H1 (cell line): ENCODE results near the gene CASP9. TPM values are rescaled to one million over a fixed set of nuclear protein-coding genes. Genes with fewer than 3 reads are reported as not detected.

Experiments
- CTCF ChIA-PET: fragments of 300-600 bp; sonication (Branson Sonifier 250); formaldehyde crosslinking; loops from one replicate; lab custom pipeline; 2021; ENCODE audit not compliant: partially characterized antibody; lab: Charles Lee
- POLR2A ChIA-PET: fragments of 300-600 bp; sonication (Branson Sonifier 250); formaldehyde crosslinking; loops from one replicate; lab custom pipeline; 2021; ENCODE audit warnings: inconsistent platforms; ENCODE audit not compliant: partially characterized antibody; lab: Charles Lee
- DNase-seq, 2 experiments: peaks; one replicate each; pipeline versions ENCODE4 v3.0.0 to v3.0.0-alpha.2; 2010 to 2022; ENCODE audit warnings: low spot score in 2 of 2, low read depth in 1 of 2, mixed read lengths in 1 of 2
- FAIRE-seq: peaks from 2 replicates; lab custom pipeline; 2011; peaks lifted over from hg19 to GRCh38; lab: Jason Lieb, UNC
- H2AFZ ChIP-seq: 2 replicates; pipeline ENCODE4 v1.8.1; 2012; ENCODE audit warnings: low read length, inconsistent platforms
- H2AK5ac ChIP-seq: 2 replicates; pipeline ENCODE4 v1.6.1; 2013; ENCODE audit warnings: low read depth, low read length
- H2BK120ac ChIP-seq: replicated peaks from 2 replicates; pipeline ENCODE3; 2013; ENCODE audit warnings: low read depth, low read length, inconsistent platforms
- H2BK12ac ChIP-seq: 2 replicates; pipeline ENCODE4 v1.6.1; 2013; ENCODE audit warnings: low read depth, low read length
- H2BK15ac ChIP-seq: 2 replicates; pipeline ENCODE4 v1.6.1; 2013; ENCODE audit warnings: low read length
- H2BK20ac ChIP-seq: 2 replicates; pipeline ENCODE4 v1.6.1; 2013; ENCODE audit warnings: low read length
- H2BK5ac ChIP-seq: 2 replicates; pipeline ENCODE4 v1.6.1; 2013; ENCODE audit warnings: low read depth, low read length
- H3K14ac ChIP-seq: 2 replicates; pipeline ENCODE4 v1.6.1; 2013; ENCODE audit warnings: inconsistent platforms; ENCODE audit not compliant: insufficient read length
- H3K18ac ChIP-seq: 2 replicates; pipeline ENCODE4 v1.6.1; 2013; ENCODE audit warnings: low read length; ENCODE audit errors: extremely low read depth
- H3K23ac ChIP-seq: 2 replicates; pipeline ENCODE4 v1.6.1; 2013; ENCODE audit warnings: inconsistent platforms; ENCODE audit not compliant: insufficient read length
- H3K23me2 ChIP-seq: 2 replicates; pipeline ENCODE4 v1.6.1; 2013; ENCODE audit warnings: low read depth, low read length
- H3K27ac ChIP-seq: 2 replicates; pipeline ENCODE4 v1.6.1; 2011; ENCODE audit warnings: low read depth, low read length, inconsistent platforms
- H3K27me3 ChIP-seq, 4 experiments: replicated peaks in 1 of 4; 1 replicate in 1 of 4; 2 replicates in 3 of 4; pipeline versions ENCODE4 v1.6.1 to v1.8.1; 2011 to 2013; ENCODE audit warnings: low read length in 3 of 4, mild to moderate bottlenecking in 3 of 4, inconsistent platforms in 2 of 4, mixed read lengths in 2 of 4, moderate library complexity in 1 of 4; ENCODE audit not compliant: control insufficient read depth in 3 of 4, insufficient read depth in 3 of 4; ENCODE audit errors: extremely low read depth in 1 of 4
- H3K36me3 ChIP-seq, 4 experiments: 2 replicates each; pipeline versions ENCODE4 v1.6.1 to v1.8.1; 2011 to 2013; ENCODE audit warnings: mild to moderate bottlenecking in 4 of 4, low read length in 3 of 4, moderate library complexity in 2 of 4, control low read depth in 1 of 4, inconsistent platforms in 1 of 4; ENCODE audit not compliant: insufficient read depth in 4 of 4, control insufficient read depth in 2 of 4
- H3K4ac ChIP-seq: replicated peaks from 2 replicates; pipeline ENCODE3; 2013; ENCODE audit warnings: low read length, low read depth, mixed read lengths, inconsistent platforms; ENCODE audit not compliant: insufficient read length
- H3K4me1 ChIP-seq, 4 experiments: replicated peaks in 1 of 4; 1 replicate in 1 of 4; 2 replicates in 3 of 4; pipeline versions ENCODE4 v1.6.1 to v1.8.1; 2011 to 2013; ENCODE audit warnings: low read length in 3 of 4, inconsistent platforms in 2 of 4, mixed read lengths in 1 of 4; ENCODE audit not compliant: insufficient read depth in 4 of 4, control insufficient read depth in 3 of 4
- H3K4me2 ChIP-seq, 2 experiments: 2 replicates each; pipeline versions ENCODE4 v1.6.1 to v1.8.1; 2011 to 2013; ENCODE audit warnings: low read depth in 2 of 2, low read length in 2 of 2, control low read depth in 1 of 2, inconsistent platforms in 1 of 2, mild to moderate bottlenecking in 1 of 2; ENCODE audit not compliant: insufficient read depth in 1 of 2
- H3K4me3 ChIP-seq, 4 experiments: fragments of 200-600, 300-600 bp in 1 of 4; sonication (generic), shearing (Covaris generic), sonication (Bioruptor Twin) in 1 of 4; 2 replicates each; pipeline versions ENCODE4 v1.5.1 to v1.8.1; 2011 to 2016; ENCODE audit warnings: low read length in 4 of 4, low read depth in 3 of 4, control low read depth in 2 of 4, inconsistent platforms in 2 of 4, mild to moderate bottlenecking in 2 of 4, mixed read lengths in 1 of 4, moderate library complexity in 1 of 4; ENCODE audit not compliant: insufficient read depth in 2 of 4; ENCODE audit errors: extremely low read depth in 1 of 4
- H3K56ac ChIP-seq: replicated peaks from 2 replicates; pipeline ENCODE3; 2013; ENCODE audit warnings: low read depth, mild to moderate bottlenecking, mixed read lengths, low read length, inconsistent platforms; ENCODE audit not compliant: insufficient read length
- H3K79me1 ChIP-seq: 2 replicates; pipeline ENCODE4 v1.6.1; 2013; ENCODE audit warnings: low read depth, low read length, control low read depth
- H3K79me2 ChIP-seq, 2 experiments: 2 replicates each; pipeline versions ENCODE4 v1.6.1 to v1.8.1; 2012 to 2013; ENCODE audit warnings: low read length in 2 of 2, mild to moderate bottlenecking in 2 of 2, inconsistent platforms in 1 of 2; ENCODE audit not compliant: insufficient read depth in 2 of 2, control insufficient read depth in 1 of 2
- H3K9ac ChIP-seq, 4 experiments: replicated peaks in 1 of 4; 1 replicate in 1 of 4; 2 replicates in 3 of 4; pipeline versions ENCODE4 v1.6.1 to v1.8.1; 2011 to 2013; ENCODE audit warnings: low read depth in 3 of 4, low read length in 3 of 4, control low read depth in 2 of 4, mild to moderate bottlenecking in 2 of 4, moderate library complexity in 2 of 4, inconsistent platforms in 1 of 4; ENCODE audit errors: extremely low read depth in 1 of 4
- H3K9me3 ChIP-seq, 2 experiments: 2 replicates each; pipeline versions ENCODE4 v1.6.1 to v1.8.1; 2012 to 2013; ENCODE audit warnings: mild to moderate bottlenecking in 2 of 2, moderate library complexity in 2 of 2, control low read depth in 1 of 2, inconsistent platforms in 1 of 2, low read depth in 1 of 2, low read length in 1 of 2, mixed read lengths in 1 of 2; ENCODE audit not compliant: insufficient read depth in 2 of 2
- H4K20me1 ChIP-seq, 2 experiments: replicated peaks in 1 of 2; 2 replicates each; pipeline versions ENCODE3 to v1.8.1; 2011 to 2013; ENCODE audit warnings: inconsistent platforms in 2 of 2, low read length in 2 of 2, mild to moderate bottlenecking in 1 of 2; ENCODE audit not compliant: insufficient read depth in 2 of 2, control insufficient read depth in 1 of 2
- H4K5ac ChIP-seq: 2 replicates; pipeline ENCODE4 v1.6.1; 2013; ENCODE audit warnings: low read length, low read depth, mixed read lengths, inconsistent platforms; ENCODE audit not compliant: insufficient read length
- H4K8ac ChIP-seq: 2 replicates; pipeline ENCODE4 v1.8.0; 2013; ENCODE audit warnings: mild to moderate bottlenecking, moderate library complexity, low read length, inconsistent platforms; ENCODE audit not compliant: insufficient read depth; ENCODE audit errors: extremely low read depth
- H4K91ac ChIP-seq: replicated peaks from 2 replicates; pipeline ENCODE3; 2013; ENCODE audit warnings: low read length, mixed read lengths, inconsistent platforms; ENCODE audit not compliant: insufficient read length
- SAP30 ChIP-seq: fragments of 300-600 bp; sonication (generic); IDR thresholded peaks from 2 replicates; pipeline ENCODE4 v1.7.1; 2012; ENCODE audit warnings: low read length, moderate library complexity, mild to moderate bottlenecking, inconsistent platforms; ENCODE audit not compliant: insufficient read depth, insufficient replicate concordance
- WGBS, 2 experiments: shearing (Covaris generic) in 1 of 2; methylation state at CpG; one replicate each; pipeline versions ENCODE4 v1.1.6 to v1.1.7; 2013 to 2015; ENCODE audit warnings: low lambda C conversion rate in 2 of 2, mixed read lengths in 2 of 2, inconsistent platforms in 1 of 2, low coverage in 1 of 2, missing lambda C conversion rate in 1 of 2; ENCODE audit not compliant: insufficient replicate concordance in 2 of 2, insufficient coverage in 1 of 2, insufficient read length in 1 of 2; ENCODE audit errors: extremely low coverage in 1 of 2, missing lambda C conversion rate in 1 of 2; 5-methylcytosine and 5-hydroxymethylcytosine counted together
- polyA plus RNA-seq, 7 experiments: library from polyadenylated mRNA; depleted of rRNA in 3 of 7; stranded (reverse) in 5 of 7; unstranded in 2 of 7; fragments of >200 nt in 5 of 7; fragments of 200-250 nt in 2 of 7; gene quantifications; 1 replicate in 5 of 7; 2 replicates in 1 of 7; 4 replicates in 1 of 7; pipeline versions ENCODE4 v1.2.1 to v1.2.3, GENCODE V29; 2011 to 2013; ENCODE audit warnings: missing spikeins in 2 of 7, mixed read lengths in 2 of 7
- total RNA-seq: library from RNA; stranded (reverse); fragmentation: NEBNext Ultra II Directional; extraction: Animal tissue kit (Norgen Biotek cat#: 25700); gene quantifications from 2 replicates; pipeline ENCODE4 v1.2.1, GENCODE V29; 2021

Gene CASP9
- total and polyA plus RNA-seq, 2 of the 8 experiments (the other 6 are each of a cell fraction or from before 2014, with no cell fraction given) = 14.8 to 36.3 TPM

DNA sequence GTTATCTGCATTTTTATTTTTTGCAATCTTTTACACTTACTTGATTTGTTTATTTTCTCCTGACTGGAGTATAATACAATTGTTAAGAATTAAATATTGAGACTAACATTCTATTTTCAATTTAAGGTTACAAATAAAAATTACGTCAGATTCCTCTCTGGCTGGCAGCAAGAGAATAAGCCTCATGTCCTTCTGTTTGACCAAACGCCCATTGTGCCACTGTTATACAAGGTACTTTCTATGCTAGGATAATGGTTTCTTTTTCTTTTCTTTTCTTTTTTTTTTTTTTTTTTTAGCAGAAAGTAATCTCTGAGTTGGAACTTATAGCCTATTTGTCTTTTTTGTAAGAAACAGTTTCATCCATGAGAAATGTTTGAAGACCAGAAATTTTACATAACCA is 22.6 kb upstream of the CASP9 start:
- H2BK120ac ChIP-seq = no peak overlapping the region
- H3K79me2 ChIP-seq = no peaks in the 10 kb centered on the region
- H3K27me3 ChIP-seq = no peaks in the 10 kb centered on the region
- no peak overlapping the region for H2AK5ac ChIP-seq
- H2BK20ac ChIP-seq = no peak overlapping the region
- CTCF ChIA-PET = interaction anchor here (0.8 kb wide), 1 partner anchor 20 kb away, joined by 3 read pairs; the partner anchor contains the start of gene DNAJC16
- H2AFZ ChIP-seq = no peak overlapping the region
- no peaks in the 10 kb centered on the region for H3K4me1 ChIP-seq
- H3K4me2 ChIP-seq = no peak overlapping the region
- H3K56ac ChIP-seq = no peak overlapping the region
- WGBS, 2 experiments = 93% methylated on average over 2 of the region's 2 CpGs; no CpG with 5 or more reads in 1 of the 2 experiments
- no peak overlapping the region for H3K14ac ChIP-seq
- H3K23ac ChIP-seq = no peak overlapping the region
- H4K8ac ChIP-seq = no peak overlapping the region
- H3K9ac ChIP-seq = no peak overlapping the region
- H3K4me3 ChIP-seq = no peak overlapping the region
- no peaks in the 10 kb centered on the region for H3K23me2 ChIP-seq
- no peak overlapping the region for H4K5ac ChIP-seq
- FAIRE-seq (no peak), DNase-seq (no peak)
- TF ChIP-seq SAP30 = no peak
- peaks cover 0 to 2% of the 10 kb centered on the region in 2 experiments for H4K20me1 ChIP-seq
- no peak overlapping the region for H3K18ac ChIP-seq
- POLR2A ChIA-PET = no interaction called here
- H3K79me1 ChIP-seq = no peaks in the 10 kb centered on the region
- H3K4ac ChIP-seq = no peak overlapping the region
- H2BK15ac ChIP-seq = no peak overlapping the region
- H2BK12ac ChIP-seq = no peak overlapping the region
- no peaks in the 10 kb centered on the region for H3K9me3 ChIP-seq
- peaks cover 9 to 57% (median 21%) of the 10 kb centered on the region in 4 experiments; a peak in 6 of 8 replicates for H3K36me3 ChIP-seq
- H2BK5ac ChIP-seq = no peak overlapping the region
- H3K27ac ChIP-seq = no peak overlapping the region
- no peak overlapping the region for H4K91ac ChIP-seq
